Stimulated activated naive CD8-positive, alpha-beta T cell treated with anti-CD3 and anti-CD28 coated beads, Interleukin-15, amount 100 ng/mL, for 72 hours (primary cell): ENCODE data around the gene CDK18.

Source experiments
- ATAC-seq: fragments of 150-1000 bp; cut with Tn5 transposase; 2 replicates; pipeline ENCODE4 v1.10.0; 2021; ENCODE audit warnings: mild to moderate bottlenecking, moderate library complexity
- DNase-seq, 2 donors: peaks; one replicate each; pipeline ENCODE4 v3.0.0; 2021 to 2022
- H3K27ac Mint-ChIP-seq, 2 donors: one replicate each; pipeline ENCODE4 v1.8.0; 2022; ENCODE audit warnings: mild to moderate bottlenecking in 2 of 2, mixed read lengths in 2 of 2, moderate library complexity in 2 of 2
- H3K27me3 Mint-ChIP-seq: one replicate; pipeline ENCODE4 v1.8.0; 2022; ENCODE audit warnings: mixed read lengths
- H3K4me1 Mint-ChIP-seq: one replicate; pipeline ENCODE4 v1.8.0; 2022; ENCODE audit warnings: mild to moderate bottlenecking, mixed read lengths
- H3K4me3 Mint-ChIP-seq, 2 donors: one replicate each; pipeline ENCODE4 v1.8.0; 2022; ENCODE audit warnings: mild to moderate bottlenecking in 2 of 2, mixed read lengths in 2 of 2, moderate library complexity in 1 of 2
- H3K9me3 Mint-ChIP-seq, 2 donors: one replicate each; pipeline ENCODE4 v1.8.0; 2022; ENCODE audit warnings: mixed read lengths in 2 of 2

The CDK18 gene

GRCh38 chr1:205508227-205508714 is 3.8 kb downstream of the CDK18 start:
- Mint-ChIP-seq H3K9me3 (no peaks in the 10 kb centered on the region), H3K4me3 (no peak overlapping the region), H3K27me3 (no peaks in the 10 kb centered on the region), H3K27ac (no peak overlapping the region), H3K4me1 (peaks cover 41% of the 10 kb centered on the region)
- no peak for ATAC-seq
- no peak for DNase-seq

GRCh38 chr1:205510308-205510950 is 6.0 kb downstream of the CDK18 start:
- no peaks in the 10 kb centered on the region for H3K27me3 Mint-ChIP-seq
- peaks cover 36% of the 10 kb centered on the region for H3K4me1 Mint-ChIP-seq
- ATAC-seq = no peak
- H3K9me3 Mint-ChIP-seq = no peaks in the 10 kb centered on the region
- H3K4me3 Mint-ChIP-seq = no peak overlapping the region
- no peak for DNase-seq
- H3K27ac Mint-ChIP-seq = no peak overlapping the region

GRCh38 chr1:205510951-205511330 is 6.5 kb downstream of the CDK18 start:
- peaks cover 34% of the 10 kb centered on the region for H3K4me1 Mint-ChIP-seq
- DNase-seq (no peak), ATAC-seq (no peak)
- no peaks in the 10 kb centered on the region for H3K27me3 Mint-ChIP-seq
- H3K27ac Mint-ChIP-seq = no peak overlapping the region
- H3K9me3 Mint-ChIP-seq = no peaks in the 10 kb centered on the region
- no peak overlapping the region for H3K4me3 Mint-ChIP-seq

- DNase-seq = no peak
- ATAC-seq = no peak
- Mint-ChIP-seq H3K27me3 (no peaks in the 10 kb centered on the region), H3K9me3 (no peaks in the 10 kb centered on the region), H3K4me3 (peak overlapping the region in 1 of 2 donors; percentile 0), H3K4me1 (peaks cover 27% of the 10 kb centered on the region), H3K27ac (peak overlapping the region in 1 of 2 donors; percentile 49)
These were observed 7.9 kb downstream of the CDK18 start for GRCh38 chr1:205512059-205513045.

- H3K27me3 Mint-ChIP-seq = no peaks in the 10 kb centered on the region
- H3K9me3 Mint-ChIP-seq = no peaks in the 10 kb centered on the region
- no peak overlapping the region for H3K4me3 Mint-ChIP-seq
- peaks cover 27% of the 10 kb centered on the region for H3K4me1 Mint-ChIP-seq
- DNase-seq = no peak
- H3K27ac Mint-ChIP-seq = peak overlapping the region in 1 of 2 donors; percentile 30
- ATAC-seq = no peak
These were observed 9.3 kb downstream of the CDK18 start for GRCh38 chr1:205513774-205514173.

- peaks cover 27% of the 10 kb centered on the region for H3K4me1 Mint-ChIP-seq
- H3K9me3 Mint-ChIP-seq = no peaks in the 10 kb centered on the region
- no peak for DNase-seq
These were observed 10.0 kb downstream of the CDK18 start for GRCh38 chr1:205514211-205515142.

GRCh38 chr1:205515781-205516253 is 11.3 kb downstream of the CDK18 start:
- no peaks in the 10 kb centered on the region for H3K27me3 Mint-ChIP-seq
- peaks cover 21% of the 10 kb centered on the region for H3K4me1 Mint-ChIP-seq
- H3K27ac Mint-ChIP-seq = no peak overlapping the region
- DNase-seq (no peak), ATAC-seq (no peak)
- H3K9me3 Mint-ChIP-seq = no peaks in the 10 kb centered on the region
- H3K4me3 Mint-ChIP-seq = no peak overlapping the region

More at GRCh38 chr1:205514211-205515142, 10.0 kb downstream of the CDK18 start:
- H3K4me3 Mint-ChIP-seq = no peak overlapping the region
- H3K27me3 Mint-ChIP-seq = no peaks in the 10 kb centered on the region
- no peak for ATAC-seq
- peak overlapping the region in 1 of 2 donors; percentile 30 for H3K27ac Mint-ChIP-seq

GRCh38 chr1:205516362-205516761 is 11.9 kb downstream of the CDK18 start:
- DNase-seq (no peak), ATAC-seq (no peak)
- H3K27me3 Mint-ChIP-seq = no peaks in the 10 kb centered on the region
- no peak overlapping the region for H3K4me3 Mint-ChIP-seq
- peaks cover 21% of the 10 kb centered on the region for H3K4me1 Mint-ChIP-seq
- no peak overlapping the region for H3K27ac Mint-ChIP-seq
- H3K9me3 Mint-ChIP-seq = no peaks in the 10 kb centered on the region

- Mint-ChIP-seq H3K4me1 (peaks cover 14% of the 10 kb centered on the region), H3K27me3 (no peaks in the 10 kb centered on the region), H3K27ac (no peak overlapping the region), H3K9me3 (no peaks in the 10 kb centered on the region), H3K4me3 (no peak overlapping the region)
- no peak for ATAC-seq
- no peak for DNase-seq
These were observed 12.8 kb downstream of the CDK18 start for GRCh38 chr1:205517288-205517687.

GRCh38 chr1:205517763-205518162 is 13.3 kb downstream of the CDK18 start:
- Mint-ChIP-seq H3K4me1 (peaks cover 11% of the 10 kb centered on the region), H3K27ac (no peak overlapping the region), H3K4me3 (no peak overlapping the region), H3K9me3 (no peaks in the 10 kb centered on the region), H3K27me3 (no peaks in the 10 kb centered on the region)
- no peak for ATAC-seq
- DNase-seq = no peak

GRCh38 chr1:205518661-205519540 is 14.4 kb downstream of the CDK18 start:
- DNase-seq (no peak), ATAC-seq (no peak)
- peaks cover 9% of the 10 kb centered on the region for H3K4me1 Mint-ChIP-seq
- no peaks in the 10 kb centered on the region for H3K27me3 Mint-ChIP-seq
- H3K9me3 Mint-ChIP-seq = no peaks in the 10 kb centered on the region
- H3K27ac Mint-ChIP-seq = peak overlapping the region in 1 of 2 donors; percentile 82
- no peak overlapping the region for H3K4me3 Mint-ChIP-seq

- H3K27me3 Mint-ChIP-seq = no peaks in the 10 kb centered on the region
- no peak overlapping the region for H3K4me3 Mint-ChIP-seq
- DNase-seq = no peak
- H3K9me3 Mint-ChIP-seq = no peaks in the 10 kb centered on the region
- no peak for ATAC-seq
- H3K27ac Mint-ChIP-seq = no peak overlapping the region
- peaks cover 2% of the 10 kb centered on the region for H3K4me1 Mint-ChIP-seq
These were observed 15.2 kb downstream of the CDK18 start for GRCh38 chr1:205519541-205520131.

- H3K4me3 Mint-ChIP-seq = no peak overlapping the region
- ATAC-seq (no peak), DNase-seq (no peak)
- H3K4me1 Mint-ChIP-seq = no peaks in the 10 kb centered on the region
- H3K9me3 Mint-ChIP-seq = no peaks in the 10 kb centered on the region
- no peaks in the 10 kb centered on the region for H3K27me3 Mint-ChIP-seq
- H3K27ac Mint-ChIP-seq = no peak overlapping the region
These were observed 16.2 kb downstream of the CDK18 start for GRCh38 chr1:205520709-205521108.

- Mint-ChIP-seq H3K4me3 (no peak overlapping the region), H3K27ac (peak overlapping the region in 1 of 2 donors; percentile 65)
These were observed 17.2 kb downstream of the CDK18 start for GRCh38 chr1:205521686-205522085.

More at GRCh38 chr1:205521686-205522085, 17.2 kb downstream of the CDK18 start:
- H3K27me3 Mint-ChIP-seq = no peaks in the 10 kb centered on the region
- no peak for ATAC-seq
- H3K9me3 Mint-ChIP-seq = no peaks in the 10 kb centered on the region
- H3K4me1 Mint-ChIP-seq = no peaks in the 10 kb centered on the region
- DNase-seq = no peak
